Head of caudate nucleus (tissue), 42 donors: ENCODE measurements around the gene UNCX.
"Not testable (repeated sequence)": the region's sequence is repeated elsewhere in the genome, so short reads cannot be mapped to it uniquely, and the experiment has no call there.

Experiments
- DNase-seq, 42 donors: peaks; one replicate each; pipeline versions ENCODE4 v3.0.0 to v3.0.0-alpha.2; 2020 to 2021; ENCODE audit warnings: mixed read lengths in 7 of 42
- intact Hi-C: fragments of 100-400 bp; cut with DNase I; formaldehyde crosslinking; loops from one replicate; pipeline ENCODE4 v1.15.0; 2022

The UNCX gene

GRCh38 chr7:1250901-1251300 lies 18.2 kb downstream of the UNCX start:
- no peak for DNase-seq
- intact Hi-C loops: no loop called here

- DNase-seq: no peak
- intact Hi-C loops: no loop called here
Observed at GRCh38 chr7:1251796-1252539, 19.3 kb downstream of the UNCX start.

DNA sequence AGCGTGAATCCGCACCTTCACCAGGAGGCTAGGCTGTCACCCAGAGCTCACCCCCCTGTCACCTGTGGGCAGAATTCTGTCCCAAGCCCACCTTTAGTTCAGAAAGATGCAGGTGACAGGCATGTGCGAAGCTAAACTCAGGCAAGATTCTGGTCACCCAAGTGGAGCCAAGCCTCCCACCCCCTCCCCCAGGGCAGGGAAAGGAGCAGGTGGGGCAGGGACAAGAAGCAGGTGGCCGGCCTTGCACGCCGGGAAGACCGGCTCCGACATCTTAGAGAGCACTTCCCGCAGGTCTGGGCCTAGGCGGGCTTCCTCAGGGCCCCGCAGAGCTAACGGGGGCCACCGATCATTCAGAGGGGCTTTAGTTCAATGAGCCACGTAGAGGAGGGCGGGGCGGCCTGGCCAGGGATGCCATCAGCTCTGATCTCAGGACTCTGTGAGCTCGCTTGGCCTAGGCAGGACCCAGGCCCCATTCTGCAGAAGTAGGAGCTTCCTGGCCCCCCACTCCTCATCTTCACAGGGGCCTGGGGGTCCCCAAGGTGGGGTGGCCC lies 19.9 kb downstream of the UNCX start:
- no peak for DNase-seq
- intact Hi-C loops: no loop called here

- intact Hi-C loops: no loop called here
- no peak for DNase-seq
Observed at GRCh38 chr7:1253681-1254181, 21.1 kb downstream of the UNCX start.

DNA sequence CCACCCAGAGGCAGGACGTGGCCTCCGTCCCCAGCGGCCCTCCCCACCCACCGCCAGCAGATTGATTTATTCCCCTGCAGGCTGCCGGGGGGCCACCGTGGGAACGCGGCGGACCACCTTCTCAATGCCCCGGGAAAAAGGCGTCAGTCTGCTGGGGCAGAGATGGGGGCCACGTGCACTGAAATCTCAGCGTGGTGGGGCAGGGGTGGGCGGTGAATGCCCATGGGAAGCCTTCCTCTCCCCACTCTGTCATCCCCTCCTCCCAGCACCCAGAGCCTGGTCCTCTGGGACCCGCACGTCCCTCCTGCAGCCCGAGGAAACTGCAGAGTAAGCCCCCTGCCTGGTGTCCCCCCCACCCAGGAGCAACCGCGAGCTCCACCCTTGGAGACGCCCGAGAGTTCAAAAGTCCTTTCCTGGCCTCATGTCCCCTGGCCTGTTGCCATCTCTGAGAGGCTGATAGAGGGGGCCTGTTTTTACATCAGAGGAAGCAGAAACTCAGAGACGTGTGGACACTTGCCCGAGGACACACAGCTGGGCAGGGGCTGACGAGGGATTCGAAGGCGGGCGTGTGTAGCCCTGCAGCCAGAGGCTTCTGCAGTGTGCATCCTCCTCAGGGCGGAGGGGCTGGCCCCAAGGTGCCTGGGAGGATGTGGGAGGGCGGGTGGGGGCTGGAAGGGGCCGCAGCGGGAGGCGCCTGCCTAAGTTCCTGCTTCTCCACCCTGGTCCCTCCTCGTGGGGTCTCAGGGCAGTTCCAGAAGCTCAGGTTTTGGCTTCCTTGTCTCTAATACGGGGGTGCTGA lies 21.8 kb downstream of the UNCX start:
- intact Hi-C loops: no loop called here
- no peak for DNase-seq

- no peak for DNase-seq
- intact Hi-C loops: no loop called here
Observed at GRCh38 chr7:1255080-1255816, 22.6 kb downstream of the UNCX start.

- intact Hi-C loops: no loop called here
- no peak for DNase-seq
Observed at GRCh38 chr7:1255817-1256340, 23.2 kb downstream of the UNCX start.

- DNase-seq: no peak
- intact Hi-C loops: no loop called here
Observed at GRCh38 chr7:1256621-1257020, 23.9 kb downstream of the UNCX start.

DNA sequence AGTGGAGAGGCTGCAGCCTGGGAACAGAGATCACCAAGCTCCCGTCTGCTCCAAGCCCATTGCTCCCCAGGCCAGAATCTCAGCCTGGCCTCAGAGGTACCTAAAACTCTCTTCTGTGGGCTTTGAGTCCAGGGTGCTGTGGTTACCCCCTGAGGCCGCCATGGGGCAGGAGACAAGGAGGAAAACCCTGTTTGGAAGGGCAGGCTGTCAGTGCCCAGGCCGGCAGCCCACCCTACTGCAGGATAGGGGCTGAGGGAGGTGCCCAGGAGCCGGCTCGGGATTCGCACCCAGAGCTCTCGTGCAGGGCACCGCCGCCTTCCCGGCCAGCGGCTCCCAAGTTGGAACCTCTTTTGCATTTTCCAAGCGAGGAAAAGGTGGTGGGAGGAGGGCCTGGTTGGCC lies 24.5 kb downstream of the UNCX start:
- intact Hi-C loops: no loop called here
- no peak for DNase-seq

GRCh38 chr7:1257863-1258262 lies 25.2 kb downstream of the UNCX start:
- no peak for DNase-seq
- intact Hi-C loops: no loop called here

DNA sequence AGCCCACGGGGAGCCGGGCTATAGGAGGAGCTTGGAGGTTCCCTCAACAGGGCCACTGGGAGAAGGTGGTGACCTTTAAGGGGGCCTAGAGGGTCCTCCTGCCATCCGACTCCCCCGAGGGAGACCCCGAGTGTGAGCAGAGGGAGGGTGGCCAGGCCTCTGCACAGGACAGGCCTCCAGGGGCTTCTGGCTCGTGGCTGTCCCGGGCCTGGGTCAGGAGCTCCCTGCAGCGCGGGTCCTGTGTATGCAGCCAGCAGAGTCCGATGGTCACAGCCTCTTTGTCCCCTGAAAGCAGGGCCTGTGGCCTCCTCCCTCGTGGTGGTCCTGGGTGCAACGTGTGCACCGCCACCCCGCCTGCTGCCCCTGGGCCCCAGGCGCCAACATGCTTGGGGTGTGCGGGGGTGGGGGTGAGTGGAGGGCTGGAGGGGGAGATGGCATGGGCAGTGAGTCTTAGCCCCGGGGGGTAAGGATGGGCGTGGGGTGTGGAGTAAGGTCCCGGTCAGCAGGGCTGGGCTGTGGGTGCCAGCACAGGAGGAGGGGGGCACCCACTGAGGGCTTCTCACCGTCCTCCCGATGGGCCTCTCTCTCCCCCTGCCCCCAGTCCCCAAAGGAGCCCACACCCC lies 27.1 kb downstream of the UNCX start:
- intact Hi-C loops: no loop called here
- DNase-seq: no peak

- intact Hi-C loops: no loop called here
- no peak for DNase-seq
Observed at GRCh38 chr7:1260244-1260635, 27.6 kb downstream of the UNCX start.

- DNase-seq, intact Hi-C loops: not testable (repeated sequence)
Observed at GRCh38 chr7:1261036-1261435, 28.4 kb downstream of the UNCX start.

DNA sequence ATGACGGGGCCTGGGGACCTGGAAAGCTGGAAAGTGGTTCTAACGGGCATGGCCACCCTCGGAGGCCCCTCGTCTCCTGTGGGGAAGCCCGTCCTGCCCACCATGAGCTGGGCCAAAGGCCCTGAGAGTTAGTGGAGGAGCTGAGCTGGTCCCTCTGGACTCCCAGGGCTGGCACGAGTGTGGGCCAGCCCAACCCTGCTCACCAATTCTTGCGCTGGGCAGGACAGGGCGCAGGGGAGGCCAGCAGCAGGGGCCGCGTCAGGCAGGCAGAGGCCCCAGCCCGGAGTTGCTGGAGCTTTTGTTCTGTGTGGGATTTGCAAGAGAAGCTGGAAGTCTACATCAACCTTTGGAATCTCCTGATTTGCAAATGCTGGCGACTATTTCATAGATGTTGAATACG lies 29.8 kb downstream of the UNCX start:
- intact Hi-C loops: no loop called here
- DNase-seq: no peak

DNA sequence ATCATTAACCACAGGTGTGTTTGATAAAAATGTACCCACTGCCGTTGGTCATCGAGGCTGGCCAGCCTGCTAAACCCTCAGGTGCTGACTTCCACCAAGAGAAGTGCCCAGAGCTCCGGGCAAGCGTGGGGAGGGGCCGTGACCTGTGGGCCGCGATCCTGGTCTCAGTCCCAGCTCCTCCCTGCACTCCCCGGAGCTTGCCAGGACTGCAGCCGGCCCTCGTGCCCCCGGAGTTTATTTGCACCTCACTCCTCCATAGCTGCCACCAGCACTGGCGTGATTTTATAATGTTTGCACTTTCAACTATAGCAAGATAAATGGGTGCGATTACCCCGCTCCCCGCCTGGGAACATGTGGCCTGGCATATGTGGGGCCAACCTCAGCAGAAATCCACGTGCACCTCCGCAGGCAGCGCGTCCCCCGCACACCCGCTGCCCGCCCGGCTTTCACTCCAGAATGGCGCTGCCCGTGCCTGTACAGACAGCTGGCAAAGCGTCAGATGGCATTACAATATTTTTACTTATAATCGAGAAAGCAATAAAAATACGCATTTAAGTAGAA lies 30.8 kb downstream of the UNCX start:
- DNase-seq: no peak

DNA sequence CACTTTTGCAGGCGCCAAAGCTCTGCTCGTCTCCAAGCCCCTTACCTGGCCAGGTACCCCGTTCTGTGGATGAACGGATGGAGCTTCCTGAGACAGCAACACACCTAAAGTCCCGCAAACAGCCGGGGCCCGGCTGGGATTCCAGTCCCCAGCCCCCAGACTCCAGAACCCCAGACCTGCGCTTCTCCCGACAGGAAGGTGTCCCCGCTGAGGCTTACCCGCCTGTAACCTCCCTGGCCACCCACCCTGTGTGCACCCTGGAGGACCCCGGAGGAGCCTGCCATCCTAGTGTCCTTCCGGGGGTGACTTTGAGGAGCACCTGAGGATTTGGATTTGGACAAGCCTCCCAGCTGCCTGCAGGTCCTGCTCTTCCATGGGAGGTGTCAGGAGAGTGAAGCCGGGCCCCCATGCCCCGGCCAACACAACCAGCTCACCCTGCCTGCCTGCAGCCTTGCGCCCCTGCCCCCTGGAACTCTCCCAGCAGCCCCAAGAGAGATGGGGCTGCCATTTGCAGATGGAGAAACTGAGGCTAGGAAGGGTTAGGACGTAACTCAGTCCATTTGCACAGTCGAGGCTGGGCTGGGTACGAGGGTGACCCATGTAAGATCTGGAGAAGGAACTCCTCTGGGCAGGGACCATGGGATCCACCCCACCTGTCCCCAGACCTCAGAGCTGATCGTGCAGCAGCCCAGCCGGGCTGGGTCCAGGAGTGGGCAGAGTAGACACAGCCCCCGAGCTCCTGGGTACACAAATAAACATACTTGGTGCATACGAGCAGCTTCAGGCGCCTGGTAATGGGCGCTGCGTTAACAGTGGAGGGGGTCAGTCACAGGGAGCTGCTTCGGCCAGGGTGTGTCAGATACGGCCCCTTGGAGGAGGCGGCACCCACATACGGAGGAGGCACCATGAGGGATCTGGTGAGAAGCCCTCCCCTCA lies 31.9 kb downstream of the UNCX start:
- no peak for DNase-seq
- intact Hi-C loops: no loop called here

More for the DNA sequence above, 30.8 kb downstream of the UNCX start:
- intact Hi-C loops: no loop called here
